Measurements from ENCODE around the gene PDIA4.
"Not testable (repeated sequence)": the region's sequence is repeated elsewhere in the genome, so short reads cannot be mapped to it uniquely, and the experiment has no call there.

PDIA4 gene

GRCh38 chr7:149003560-149004305 is 24.6 kb downstream of the PDIA4 start:
- DNase-seq (ENCODE audit: low spot score): no peak

GRCh38 chr7:149003018-149003417 is 25.3 kb downstream of the PDIA4 start:
- no peak for DNase-seq (ENCODE audit: low spot score)

DNA sequence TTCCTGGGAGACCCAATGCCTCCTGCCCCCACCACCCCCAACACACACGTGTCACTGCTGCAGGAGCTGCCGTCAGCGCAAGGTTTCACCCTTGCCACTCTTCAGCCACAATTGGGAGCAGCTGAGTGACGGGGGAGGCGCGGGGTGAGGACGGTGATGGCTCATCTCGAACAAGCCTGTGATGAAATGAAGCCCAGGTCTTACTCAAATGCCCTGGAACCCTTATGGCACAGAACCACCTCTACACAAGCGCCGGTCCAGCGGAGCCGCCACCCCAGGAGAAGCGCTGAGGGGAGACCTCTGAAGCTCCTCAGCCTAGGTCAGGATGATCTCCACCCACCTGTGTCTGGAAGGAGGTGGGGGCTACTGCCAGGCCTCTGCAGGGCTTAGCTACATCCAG is 25.7 kb downstream of the PDIA4 start:
- DNase-seq (ENCODE audit: low spot score): no peak

DNA sequence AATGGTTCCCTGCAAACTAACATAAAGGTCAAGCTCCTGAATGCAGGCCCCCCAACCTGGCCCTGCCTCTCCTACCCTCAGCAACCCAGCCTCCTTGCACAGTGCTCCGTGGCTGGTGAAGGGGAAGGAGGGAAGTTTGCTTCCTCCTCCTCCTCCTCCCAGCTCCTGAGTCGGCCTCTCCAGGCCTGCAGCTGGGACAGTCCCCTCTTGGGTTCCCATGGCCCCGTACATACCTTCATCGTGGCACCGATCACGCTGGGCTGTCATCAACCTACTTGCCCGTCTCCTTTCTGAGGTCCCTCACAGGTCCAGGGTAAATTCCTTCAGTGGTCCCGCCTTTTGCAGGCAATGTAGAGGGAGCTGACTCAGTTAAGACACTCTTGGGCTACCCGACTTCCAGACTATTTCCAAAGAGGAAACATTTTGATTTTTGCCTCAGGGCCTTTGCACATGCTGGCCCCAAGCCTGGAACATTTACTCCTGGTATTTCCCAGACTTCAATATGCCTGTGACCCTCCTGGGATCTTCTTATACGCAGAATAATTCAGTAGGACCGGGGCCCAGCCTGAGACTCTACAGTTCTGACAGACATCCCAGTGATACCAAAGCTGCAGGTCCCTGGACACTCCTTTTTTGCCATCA is 26.8 kb downstream of the PDIA4 start:
- no peak for DNase-seq (ENCODE audit: low spot score)

GRCh38 chr7:149000961-149001360 is 27.3 kb downstream of the PDIA4 start:
- DNase-seq (ENCODE audit: low spot score): no peak

DNA sequence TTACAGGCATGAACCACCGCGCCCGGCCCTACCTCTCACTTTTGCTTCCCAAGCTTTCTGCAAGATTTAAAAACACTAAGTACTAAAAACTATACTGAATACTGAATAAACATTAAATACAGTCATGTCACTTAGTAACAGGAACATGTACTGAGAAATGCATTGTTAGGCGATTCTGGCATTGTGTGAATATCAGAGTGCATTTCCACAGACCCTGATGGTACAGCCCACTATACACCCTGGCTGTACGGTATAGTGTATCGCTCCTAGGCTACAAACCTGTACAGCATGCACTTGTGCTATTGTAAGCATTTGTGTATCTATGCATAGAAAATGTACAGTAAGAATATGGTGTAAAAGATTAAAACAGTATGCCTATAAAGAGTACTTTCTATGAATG is 29.1 kb downstream of the PDIA4 start:
- no peak for DNase-seq (ENCODE audit: low spot score)

- DNase-seq (ENCODE audit: low spot score): no peak
These were observed 30.8 kb downstream of the PDIA4 start for GRCh38 chr7:148997497-148997896.

GRCh38 chr7:148994576-148994975 is 33.7 kb downstream of the PDIA4 start:
- DNase-seq (ENCODE audit: low spot score): no peak

- DNase-seq (ENCODE audit: low spot score): no peak
These were observed 35.1 kb downstream of the PDIA4 start for GRCh38 chr7:148993193-148993592.

GRCh38 chr7:148991536-148991935 is 36.8 kb downstream of the PDIA4 start:
- no peak for DNase-seq (ENCODE audit: low spot score)

DNA sequence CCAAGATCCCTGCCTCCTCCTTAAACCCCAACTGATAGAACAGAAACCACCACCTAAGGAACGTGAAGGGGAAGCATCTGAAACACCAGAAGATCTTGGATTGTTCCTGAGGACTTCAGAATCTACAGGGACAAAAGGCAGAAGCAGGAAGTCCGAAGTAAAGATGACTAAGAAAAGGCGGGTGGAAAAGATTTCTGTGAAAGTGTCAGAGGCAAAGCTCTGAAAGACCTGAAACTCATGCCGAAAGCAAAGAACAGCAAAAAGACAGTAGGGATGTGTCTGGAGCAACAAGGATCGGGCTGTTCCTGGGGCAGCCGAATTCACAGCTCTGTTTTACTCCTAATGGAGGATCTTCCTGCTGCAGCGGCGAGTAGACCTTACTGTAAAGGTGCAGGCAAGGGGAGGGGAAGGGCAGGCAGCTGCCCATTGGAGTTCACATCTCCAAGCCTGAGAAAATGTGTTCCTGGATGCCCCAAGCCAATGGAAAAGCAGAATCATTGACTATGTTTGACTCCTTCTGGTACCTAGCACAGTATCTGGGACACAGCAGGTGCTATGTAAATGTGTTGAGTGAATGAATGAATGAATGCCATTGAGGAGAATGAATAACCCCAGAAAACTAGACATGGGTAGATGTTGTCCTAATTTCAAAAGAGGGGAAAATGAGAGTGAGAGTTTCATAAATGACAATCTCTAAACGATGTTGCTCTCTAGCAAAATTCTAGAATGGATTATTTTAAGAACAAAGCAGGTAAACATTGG is 40.4 kb downstream of the PDIA4 start:
- no peak for DNase-seq (ENCODE audit: low spot score)

DNA sequence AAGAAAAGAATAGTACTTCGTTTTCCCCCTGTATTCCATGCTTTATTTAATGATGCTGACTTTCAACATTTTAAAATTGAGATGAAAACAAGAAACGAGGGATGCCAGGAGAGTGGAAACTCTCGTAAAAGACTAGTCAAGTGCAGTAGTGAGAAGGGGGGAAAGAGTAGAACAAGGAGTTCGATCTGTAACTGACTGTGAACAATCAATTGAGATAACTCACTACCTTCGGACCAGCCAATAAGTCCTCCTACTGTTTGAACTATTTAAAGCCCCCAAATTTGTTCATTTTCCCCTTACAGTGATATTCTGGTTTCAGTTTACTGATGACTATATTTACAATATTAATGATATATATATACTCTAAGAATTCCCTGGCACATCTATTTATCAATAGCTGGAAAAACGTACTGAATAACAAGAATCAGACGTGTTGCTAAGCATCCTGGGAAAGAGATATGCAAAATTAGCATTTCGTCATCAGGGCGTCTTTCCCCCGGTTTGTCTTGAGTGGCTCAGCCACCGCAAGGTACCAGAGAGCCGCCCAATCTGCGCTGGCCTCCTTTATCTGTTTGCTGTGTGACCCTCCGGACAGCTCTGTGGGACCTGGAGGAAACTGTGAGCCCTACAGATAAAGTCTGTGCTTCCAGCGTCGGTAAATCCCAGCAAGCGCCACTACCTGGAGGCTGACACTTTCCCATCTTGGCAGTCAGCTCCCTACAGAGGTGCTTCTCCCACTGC is 41.1 kb downstream of the PDIA4 start:
- DNase-seq (ENCODE audit: low spot score): peak; percentile 92

- DNase-seq (ENCODE audit: low spot score): no peak
These were observed 41.6 kb downstream of the PDIA4 start for GRCh38 chr7:148986742-148987009.

GRCh38 chr7:148983200-148984146 is 44.8 kb downstream of the PDIA4 start:
- DNase-seq (ENCODE audit: low spot score): peak; percentile 83

- no peak for DNase-seq (ENCODE audit: low spot score)
These were observed 45.6 kb downstream of the PDIA4 start for GRCh38 chr7:148982654-148983199.

DNA sequence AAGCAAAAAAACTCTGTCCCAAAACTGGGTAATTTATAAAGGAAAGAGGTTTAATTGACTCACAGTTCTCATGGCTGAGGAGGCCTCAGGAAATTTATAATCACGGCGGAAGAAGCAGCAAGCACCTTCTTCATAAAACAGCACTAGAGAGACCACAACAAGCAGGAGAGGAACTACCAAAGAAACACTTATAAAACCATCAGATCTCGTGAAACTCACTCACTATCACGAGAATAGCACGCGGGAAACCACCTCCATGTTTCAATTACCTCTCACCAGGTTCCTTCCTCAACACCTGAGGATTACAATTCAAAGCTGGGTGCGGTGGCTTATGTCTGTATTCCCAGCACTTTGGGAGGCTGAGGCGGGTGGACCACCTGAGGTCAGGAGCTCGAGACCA is 48.5 kb downstream of the PDIA4 start:
- DNase-seq (ENCODE audit: low spot score): no peak

DNA sequence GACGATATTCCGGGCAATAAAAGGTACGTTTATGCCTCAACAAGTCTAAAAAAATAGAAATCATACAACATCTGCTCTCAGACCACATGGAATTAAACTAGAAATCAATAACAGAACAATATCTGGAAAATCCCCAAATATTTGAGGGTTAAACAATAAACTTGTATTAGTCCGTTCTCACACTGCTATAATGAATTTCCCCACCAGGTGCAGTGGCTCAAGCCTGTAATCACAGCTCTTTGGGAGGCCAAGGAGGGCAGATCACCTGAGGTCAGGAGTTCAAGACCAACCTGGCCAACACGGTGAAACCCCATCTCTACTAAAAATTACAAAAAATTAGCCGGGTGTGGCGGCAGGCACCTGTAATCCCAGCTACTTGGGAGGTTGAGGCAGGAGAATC is 49.2 kb downstream of the PDIA4 start:
- not testable (repeated sequence) for DNase-seq (ENCODE audit: low spot score)

DNA sequence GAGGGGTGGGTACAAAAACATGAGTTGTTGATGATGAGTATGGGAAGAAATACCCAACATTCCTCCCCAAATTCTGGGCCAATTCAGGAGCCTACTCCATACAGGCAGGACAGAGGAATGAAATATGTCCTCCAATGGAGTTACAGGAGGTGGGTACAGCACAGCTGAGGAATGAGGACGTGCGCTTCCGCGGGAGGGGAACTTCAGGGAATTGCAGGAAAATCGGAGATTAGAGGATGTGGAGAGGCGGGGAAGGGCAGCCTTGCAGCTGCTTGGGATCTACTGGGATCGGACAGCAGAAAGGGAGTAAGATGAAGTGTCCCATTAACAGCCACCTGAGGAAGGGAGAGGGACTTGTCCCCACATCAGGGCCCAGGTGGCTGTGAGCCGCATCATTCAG is 50.2 kb downstream of the PDIA4 start:
- no peak for DNase-seq (ENCODE audit: low spot score)

GRCh38 chr7:148975896-148976295 is 52.4 kb downstream of the PDIA4 start:
- DNase-seq (ENCODE audit: low spot score): no peak

- DNase-seq (ENCODE audit: low spot score): no peak
These were observed 55.0 kb downstream of the PDIA4 start for GRCh38 chr7:148973256-148973655.

DNA sequence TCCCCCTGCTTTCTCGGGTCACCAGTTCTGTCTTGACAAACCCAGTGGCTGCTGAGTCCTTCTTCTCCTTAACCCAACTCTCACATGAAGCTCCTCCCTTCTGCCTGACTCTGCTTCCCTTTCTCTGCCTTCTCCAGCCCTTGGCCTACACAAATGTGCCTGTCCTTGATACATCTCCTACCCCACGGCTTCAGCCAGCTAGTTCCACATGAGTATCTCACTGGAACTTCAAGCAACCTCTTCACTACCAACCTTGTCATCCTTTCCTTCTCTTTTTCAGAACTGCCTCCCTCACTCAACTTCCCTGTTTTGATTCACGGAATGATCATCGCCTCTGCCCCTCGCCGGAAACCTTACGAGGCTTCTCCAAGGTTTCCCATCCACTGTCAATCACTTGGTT is 55.9 kb downstream of the PDIA4 start:
- peak; percentile 27 for DNase-seq (ENCODE audit: low spot score)

All from Ammon's horn (tissue), 1 donor.